ENCODE results near the gene UBAC2. TPM values are rescaled to one million over a fixed set of nuclear protein-coding genes. Genes with fewer than 3 reads are reported as not detected.

The UBAC2 gene
- total RNA-seq, 1 experiment from 2014 or later, result 80.3 TPM

- intact Hi-C loops (cut with micrococcal nuclease; ENCODE audit: unreplicated experiment), result no loop called here
- no peak overlapping the region for H2AFZ ChIP-seq
- peaks cover 6% of the 10 kb centered on the region for H3F3A ChIP-seq (ENCODE audit: insufficient read depth, low read depth)
- ChIA-PET CTCF (no interaction called here), POLR2A (ENCODE audit: unreplicated experiment) (no interaction called here)
- TF ChIP-seq EZH2 (IDR thresholded peaks at IDR 0.05; ENCODE audit: low read depth), result no peak
- TF ChIP-seq CTCF (conservative IDR thresholded peaks at IDR 0.05), result no peak
- no peak overlapping the region for H3K4me3 ChIP-seq
- no peak for DNase-seq
- BruUV-seq (replicated peaks), result no TSS peak
- peaks cover 15% of the 10 kb centered on the region; the same call in 1 of the 2 replicates for H3K36me3 ChIP-seq (ENCODE audit: low read depth)
- peaks cover 23% of the 10 kb centered on the region for H4K20me1 ChIP-seq (ENCODE audit: insufficient read depth)
- H3K9me3 ChIP-seq (ENCODE audit: insufficient read depth, low read depth), result no peaks in the 10 kb centered on the region
- no peaks in the 10 kb centered on the region for H3K9me2 ChIP-seq (ENCODE audit: insufficient read depth)
- H3K27ac ChIP-seq, result no peak overlapping the region
- no peaks in the 10 kb centered on the region for H3K27me3 ChIP-seq (ENCODE audit: insufficient read depth, low read depth)
- no peaks in the 10 kb centered on the region for H3K4me1 ChIP-seq (replicated peaks; ENCODE audit: insufficient read depth)
- H3K4me2 ChIP-seq, result no peak overlapping the region
- H3K79me2 ChIP-seq (ENCODE audit: low read depth), result peaks cover 11% of the 10 kb centered on the region
Measured at GRCh38 chr13:99298056-99298455, 97.4 kb downstream of the UBAC2 start.

- Histone ChIP-seq H4K20me1 (ENCODE audit: insufficient read depth) (peaks cover 23% of the 10 kb centered on the region), H3K27me3 (ENCODE audit: insufficient read depth, low read depth) (no peaks in the 10 kb centered on the region), H3K9me2 (ENCODE audit: insufficient read depth) (no peaks in the 10 kb centered on the region), H3K4me2 (no peak overlapping the region), H3F3A (ENCODE audit: insufficient read depth, low read depth) (peaks cover under 1% of the 10 kb centered on the region), H3K4me1 (replicated peaks; ENCODE audit: insufficient read depth) (no peaks in the 10 kb centered on the region), H3K4me3 (no peak overlapping the region), H3K79me2 (ENCODE audit: low read depth) (peaks cover 5% of the 10 kb centered on the region), H3K9me3 (ENCODE audit: insufficient read depth, low read depth) (no peaks in the 10 kb centered on the region), H3K27ac (no peak overlapping the region), H3K36me3 (ENCODE audit: low read depth) (peaks cover 15% of the 10 kb centered on the region; the same call in 1 of the 2 replicates), H2AFZ (no peak overlapping the region)
- no peak for DNase-seq
- BruUV-seq (replicated peaks), result no TSS peak
- intact Hi-C loops (cut with micrococcal nuclease; ENCODE audit: unreplicated experiment), result no loop called here
- ChIA-PET CTCF (no interaction called here), POLR2A (ENCODE audit: unreplicated experiment) (no interaction called here)
- TF ChIP-seq EZH2 (IDR thresholded peaks at IDR 0.05; ENCODE audit: low read depth), result no peak
- no peak for TF ChIP-seq CTCF (conservative IDR thresholded peaks at IDR 0.05)
Measured at GRCh38 chr13:99299256-99299919, 98.7 kb downstream of the UBAC2 start.

GRCh38 chr13:99299920-99300341 lies 99.3 kb downstream of the UBAC2 start:
- CTCF ChIA-PET, result no interaction called here

More at GRCh38 chr13:99299920-99300341, 99.3 kb downstream of the UBAC2 start:
- no peak overlapping the region for H3K4me3 ChIP-seq
- no peak overlapping the region for H2AFZ ChIP-seq
- no peak overlapping the region for H3K27ac ChIP-seq
- H3K9me2 ChIP-seq (ENCODE audit: insufficient read depth), result no peaks in the 10 kb centered on the region
- peaks cover 3% of the 10 kb centered on the region; the same call in 1 of the 2 replicates for H3K79me2 ChIP-seq (ENCODE audit: low read depth)
- H3K4me2 ChIP-seq, result no peak overlapping the region
- intact Hi-C loops (cut with micrococcal nuclease; ENCODE audit: unreplicated experiment), result no loop called here
- H3K36me3 ChIP-seq (ENCODE audit: low read depth), result peaks cover 14% of the 10 kb centered on the region; the same call in 1 of the 2 replicates
- no TSS peak for BruUV-seq (replicated peaks)
- DNase-seq, result no peak
- H3K27me3 ChIP-seq (ENCODE audit: insufficient read depth, low read depth), result no peaks in the 10 kb centered on the region
- H3F3A ChIP-seq (ENCODE audit: insufficient read depth, low read depth), result no peaks in the 10 kb centered on the region; the same call in none of the 2 replicates
- peaks cover 20% of the 10 kb centered on the region for H4K20me1 ChIP-seq (ENCODE audit: insufficient read depth)
- H3K4me1 ChIP-seq (replicated peaks; ENCODE audit: insufficient read depth), result no peaks in the 10 kb centered on the region
- H3K9me3 ChIP-seq (ENCODE audit: insufficient read depth, low read depth), result no peaks in the 10 kb centered on the region
- POLR2A ChIA-PET (ENCODE audit: unreplicated experiment), result interaction anchor here (0.6 kb wide), 1 partner anchor 1231 kb away, joined by 3 read pairs; no protein-coding TSS in a partner anchor
- no peak for TF ChIP-seq CTCF (conservative IDR thresholded peaks at IDR 0.05)
- no peak for TF ChIP-seq EZH2 (IDR thresholded peaks at IDR 0.05; ENCODE audit: low read depth)

Data from PC-9 (cell line).